ENCODE measurements around the gene IFI27L1.

Gene IFI27L1

DNA sequence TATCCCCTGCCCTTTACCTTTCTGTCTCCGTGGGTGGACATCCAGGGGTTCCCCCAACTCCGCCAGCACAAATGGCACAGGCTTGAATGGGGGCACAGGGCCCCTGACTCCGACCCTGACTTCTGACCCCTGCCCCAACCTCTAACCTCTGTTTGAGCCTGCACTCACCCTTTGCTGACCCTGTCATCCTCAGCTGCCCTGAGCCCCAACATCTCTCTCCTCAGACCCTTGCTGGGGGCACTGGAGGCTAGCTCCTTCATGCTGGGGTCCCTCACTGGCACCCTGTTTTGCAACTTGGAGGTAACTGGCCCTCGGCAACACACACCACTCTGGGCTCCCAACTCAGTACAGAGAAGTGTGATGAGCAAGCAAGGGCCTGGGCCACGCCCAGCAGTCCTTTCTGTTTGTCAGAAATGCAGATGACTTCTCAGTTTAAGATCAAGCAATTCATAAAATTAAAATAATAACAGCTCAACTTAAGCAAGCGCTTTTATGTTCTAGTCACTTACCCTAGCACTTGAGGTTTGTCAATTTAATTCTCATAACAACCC, 31.5 kb downstream of the IFI27L1 start:
- in situ Hi-C loops (cut with HindIII; ENCODE audit: low sequenced_read_pairs): no loop called here

- in situ Hi-C loops (cut with HindIII; ENCODE audit: low sequenced_read_pairs): no loop called here
Measured at GRCh38 chr14:94113073-94113472, 32.0 kb downstream of the IFI27L1 start.

GRCh38 chr14:94113490-94113889, 32.4 kb downstream of the IFI27L1 start:
- in situ Hi-C loops (cut with HindIII; ENCODE audit: low sequenced_read_pairs): no loop called here

- in situ Hi-C loops (cut with HindIII; ENCODE audit: low sequenced_read_pairs): no loop called here
Measured at GRCh38 chr14:94113908-94114588, 32.9 kb downstream of the IFI27L1 start.

GRCh38 chr14:94114589-94115057, 33.5 kb downstream of the IFI27L1 start:
- in situ Hi-C loops (cut with HindIII; ENCODE audit: low sequenced_read_pairs): no loop called here

GRCh38 chr14:94115058-94115591, 34.0 kb downstream of the IFI27L1 start:
- in situ Hi-C loops (cut with HindIII; ENCODE audit: low sequenced_read_pairs): no loop called here

- in situ Hi-C loops (cut with HindIII; ENCODE audit: low sequenced_read_pairs): no loop called here
Measured at GRCh38 chr14:94115631-94116030, 34.5 kb downstream of the IFI27L1 start.

DNA sequence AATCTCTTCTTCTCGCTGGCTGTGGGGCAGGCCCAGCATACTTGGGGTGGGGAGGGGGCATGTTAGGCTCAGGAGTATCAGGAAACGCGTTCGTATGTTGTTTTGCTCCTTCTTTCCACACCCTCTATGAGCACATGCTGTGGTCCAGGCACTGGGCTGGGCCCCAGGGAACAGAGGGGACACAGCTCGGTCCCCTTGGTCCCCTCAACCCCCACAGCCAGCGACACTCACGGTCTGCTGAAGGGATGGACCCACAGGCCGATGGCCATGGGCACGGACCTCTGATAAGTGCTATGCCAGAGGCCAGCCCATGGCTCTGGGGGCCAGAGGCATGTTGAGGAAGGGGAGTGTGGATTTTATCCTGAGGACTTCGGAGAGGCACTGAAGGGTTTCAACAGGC, 35.6 kb downstream of the IFI27L1 start:
- in situ Hi-C loops (cut with HindIII; ENCODE audit: low sequenced_read_pairs): no loop called here

DNA sequence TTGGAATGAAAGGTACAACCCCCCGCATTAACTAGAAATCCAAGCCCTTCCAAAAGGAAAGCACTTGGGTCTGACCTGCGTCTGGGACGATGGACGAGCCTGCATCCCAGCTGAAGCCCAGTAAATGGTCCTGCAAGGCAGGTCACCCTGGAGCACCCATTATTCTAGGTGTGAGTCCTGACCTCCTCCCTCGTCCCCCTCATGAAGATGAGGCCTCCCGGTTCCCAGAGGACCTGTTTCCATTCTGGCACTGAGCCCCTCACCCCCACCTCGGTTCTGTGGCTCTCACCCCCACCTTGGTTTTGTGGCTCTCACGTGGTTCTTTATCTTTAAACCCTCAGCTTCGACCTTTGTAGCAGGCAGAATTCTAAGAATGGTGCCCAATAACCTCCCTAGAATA, 36.7 kb downstream of the IFI27L1 start:
- in situ Hi-C loops (cut with HindIII; ENCODE audit: low sequenced_read_pairs): no loop called here

- in situ Hi-C loops (cut with HindIII; ENCODE audit: low sequenced_read_pairs): no loop called here
Measured at GRCh38 chr14:94119071-94119470, 38.0 kb downstream of the IFI27L1 start.

GRCh38 chr14:94120667-94121340, 39.7 kb downstream of the IFI27L1 start:
- in situ Hi-C loops (cut with HindIII; ENCODE audit: low sequenced_read_pairs): loop anchor here (5.0 kb wide), 1 partner anchor 104 kb away; no protein-coding TSS in a partner anchor

- in situ Hi-C loops (cut with HindIII; ENCODE audit: low sequenced_read_pairs): loop anchor here (5.0 kb wide), 1 partner anchor 104 kb away; no protein-coding TSS in a partner anchor
Measured at GRCh38 chr14:94121485-94121884, 40.4 kb downstream of the IFI27L1 start.

DNA sequence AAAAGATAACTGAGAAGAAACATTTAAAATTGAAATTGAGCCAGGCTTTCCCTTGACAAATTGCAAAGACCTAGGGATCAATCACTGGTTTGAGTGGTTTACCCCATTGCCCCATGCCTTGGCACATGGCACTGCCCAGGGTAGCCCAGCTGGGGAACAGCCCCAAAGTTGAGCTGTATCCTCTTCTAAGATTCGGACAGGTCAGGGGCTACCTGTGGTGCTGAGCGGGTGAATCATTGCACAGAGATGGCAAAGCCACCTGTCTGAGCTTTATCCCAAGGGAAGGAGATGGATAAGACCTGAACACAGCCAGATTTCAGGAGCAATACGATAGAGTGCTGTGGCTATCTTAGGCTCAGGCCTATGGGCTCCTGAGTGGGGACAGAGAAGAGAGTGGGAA, 41.3 kb downstream of the IFI27L1 start:
- in situ Hi-C loops (cut with HindIII; ENCODE audit: low sequenced_read_pairs): loop anchor here (5.0 kb wide), 1 partner anchor 105 kb away; no protein-coding TSS in a partner anchor

GRCh38 chr14:94123296-94123695, 42.2 kb downstream of the IFI27L1 start:
- in situ Hi-C loops (cut with HindIII; ENCODE audit: low sequenced_read_pairs): loop anchor here (5.0 kb wide), 1 partner anchor 106 kb away; no protein-coding TSS in a partner anchor

GRCh38 chr14:94123868-94124267, 42.8 kb downstream of the IFI27L1 start:
- in situ Hi-C loops (cut with HindIII; ENCODE audit: low sequenced_read_pairs): loop anchor here (5.0 kb wide), 1 partner anchor 107 kb away; no protein-coding TSS in a partner anchor

- in situ Hi-C loops (cut with HindIII; ENCODE audit: low sequenced_read_pairs): loop anchor here (5.0 kb wide), 1 partner anchor 107 kb away; no protein-coding TSS in a partner anchor
Measured at GRCh38 chr14:94124582-94125377, 43.7 kb downstream of the IFI27L1 start.

GRCh38 chr14:94125659-94126418, 44.7 kb downstream of the IFI27L1 start:
- in situ Hi-C loops (cut with HindIII; ENCODE audit: low sequenced_read_pairs): no loop called here

- in situ Hi-C loops (cut with HindIII; ENCODE audit: low sequenced_read_pairs): no loop called here
Measured at GRCh38 chr14:94126419-94126677, 45.2 kb downstream of the IFI27L1 start.

DNA sequence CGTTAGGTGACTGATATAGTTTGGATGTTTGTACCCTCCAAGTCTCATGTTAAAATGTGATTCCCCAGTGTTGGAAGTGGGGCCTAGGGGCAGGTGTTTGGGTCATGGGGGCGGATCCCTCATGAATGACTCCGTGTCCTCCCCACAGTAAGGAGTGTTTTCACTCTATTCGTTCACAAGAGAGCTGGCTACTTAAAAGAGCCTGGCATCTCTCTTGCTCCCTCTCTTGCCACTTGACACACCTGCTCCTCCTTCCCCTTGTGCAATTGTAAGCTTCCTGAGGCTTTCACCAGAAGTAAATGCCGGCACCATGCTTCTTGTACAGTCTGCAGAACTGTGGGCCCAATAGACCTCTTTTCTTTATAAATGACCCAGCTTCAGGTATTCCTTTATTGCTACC, 45.7 kb downstream of the IFI27L1 start:
- in situ Hi-C loops (cut with HindIII; ENCODE audit: low sequenced_read_pairs): no loop called here

- in situ Hi-C loops (cut with HindIII; ENCODE audit: low sequenced_read_pairs): no loop called here
Measured at GRCh38 chr14:94127330-94127729, 46.2 kb downstream of the IFI27L1 start.

Measured in endothelial cell of hepatic sinusoid (primary cell).